ENCODE data around the gene TMEM167B.

TMEM167B gene

DNA sequence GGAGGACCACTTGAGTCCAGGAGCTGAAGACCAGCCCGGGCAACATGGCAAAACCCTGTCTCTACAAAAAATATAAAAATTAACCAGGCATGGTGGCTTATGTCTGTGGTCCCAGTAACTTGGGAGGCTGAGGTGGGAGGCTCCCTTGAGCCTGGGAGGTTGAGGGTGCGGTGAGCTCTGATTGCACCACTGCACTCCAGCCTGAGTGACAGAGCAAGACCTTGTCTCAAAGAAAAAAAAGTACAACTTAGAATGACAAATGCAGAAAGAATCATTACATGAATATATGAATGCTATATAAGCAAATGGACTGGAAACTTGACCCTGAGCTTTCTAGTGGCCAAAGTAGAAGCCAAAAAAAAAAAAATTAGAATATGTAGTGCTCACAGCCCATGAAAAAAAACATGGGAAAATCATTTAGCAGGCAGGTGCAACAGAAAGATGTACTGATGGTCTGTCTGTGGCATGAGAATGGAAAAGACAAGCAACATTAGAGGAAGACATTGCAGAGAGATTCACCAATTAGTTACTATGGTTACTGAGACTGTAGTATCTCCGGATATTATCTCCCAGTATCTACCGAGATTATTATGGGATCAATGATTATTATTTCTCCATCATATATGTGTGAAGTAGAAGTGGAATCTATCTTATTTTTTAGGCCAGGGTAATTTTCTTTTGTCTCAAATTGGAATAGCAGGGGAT, 42.6 kb downstream of the TMEM167B start:
- Histone ChIP-seq H3K36me3 (ENCODE audit: low read length) (no peaks in the 10 kb centered on the region), H3K9me3 (ENCODE audit: insufficient read depth, low read length) (no peaks in the 10 kb centered on the region), H3F3A (ENCODE audit: insufficient read depth) (no peaks in the 10 kb centered on the region), H2AFZ (ENCODE audit: low read depth, low read length, severe bottlenecking) (no peak overlapping the region), H3K27ac (ENCODE audit: low read depth, low read length) (no peak overlapping the region), H3K4me3 (ENCODE audit: insufficient read depth, low read length, poor library complexity, severe bottlenecking) (no peak overlapping the region), H3K4me2 (ENCODE audit: low read depth, low read length, poor library complexity, severe bottlenecking) (no peak overlapping the region), H3K27me3 (ENCODE audit: low read length) (no peaks in the 10 kb centered on the region), H3K9me2 (replicated peaks; ENCODE audit: insufficient read depth, low read length) (no peaks in the 10 kb centered on the region), H3K79me2 (ENCODE audit: insufficient read depth, low read length) (no peaks in the 10 kb centered on the region), H3K9ac (ENCODE audit: low read length) (no peak overlapping the region), H4K20me1 (ENCODE audit: low read depth, low read length) (no peaks in the 10 kb centered on the region)
- TF ChIP-seq EZH2phosphoT487 (conservative IDR thresholded peaks at IDR 0.05; ENCODE audit: low read length): no peak
- TF ChIP-seq, protein P1, sequence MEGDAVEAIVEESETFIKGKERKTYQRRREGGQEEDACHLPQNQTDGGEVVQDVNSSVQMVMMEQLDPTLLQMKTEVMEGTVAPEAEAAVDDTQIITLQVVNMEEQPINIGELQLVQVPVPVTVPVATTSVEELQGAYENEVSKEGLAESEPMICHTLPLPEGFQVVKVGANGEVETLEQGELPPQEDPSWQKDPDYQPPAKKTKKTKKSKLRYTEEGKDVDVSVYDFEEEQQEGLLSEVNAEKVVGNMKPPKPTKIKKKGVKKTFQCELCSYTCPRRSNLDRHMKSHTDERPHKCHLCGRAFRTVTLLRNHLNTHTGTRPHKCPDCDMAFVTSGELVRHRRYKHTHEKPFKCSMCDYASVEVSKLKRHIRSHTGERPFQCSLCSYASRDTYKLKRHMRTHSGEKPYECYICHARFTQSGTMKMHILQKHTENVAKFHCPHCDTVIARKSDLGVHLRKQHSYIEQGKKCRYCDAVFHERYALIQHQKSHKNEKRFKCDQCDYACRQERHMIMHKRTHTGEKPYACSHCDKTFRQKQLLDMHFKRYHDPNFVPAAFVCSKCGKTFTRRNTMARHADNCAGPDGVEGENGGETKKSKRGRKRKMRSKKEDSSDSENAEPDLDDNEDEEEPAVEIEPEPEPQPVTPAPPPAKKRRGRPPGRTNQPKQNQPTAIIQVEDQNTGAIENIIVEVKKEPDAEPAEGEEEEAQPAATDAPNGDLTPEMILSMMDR (IDR thresholded peaks at IDR 0.05; ENCODE audit: insufficient read depth, low read length, poor library complexity, severe bottlenecking): no peak

DNA sequence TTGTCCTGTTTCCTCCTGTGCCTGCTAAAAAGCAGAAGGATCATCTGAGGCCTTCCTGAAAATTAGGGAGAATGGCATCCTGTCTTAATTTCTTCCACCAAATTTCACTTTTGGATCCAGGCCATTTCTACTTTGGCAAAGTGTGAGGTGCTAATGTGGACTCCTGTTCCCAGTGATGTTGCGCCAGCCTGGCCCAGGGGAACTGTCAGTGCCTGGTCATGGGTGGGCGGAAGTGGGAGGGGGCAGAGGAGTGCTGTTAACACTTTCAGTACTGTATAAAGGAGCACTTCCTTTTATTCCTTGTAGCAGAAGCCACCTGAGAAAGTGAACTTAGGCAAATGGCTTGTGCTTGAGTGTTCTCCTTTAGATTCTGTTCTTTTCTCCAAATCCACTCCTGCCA, 43.3 kb downstream of the TMEM167B start:
- Histone ChIP-seq H3K4me2 (ENCODE audit: low read depth, low read length, poor library complexity, severe bottlenecking) (no peak overlapping the region), H3K9me2 (replicated peaks; ENCODE audit: insufficient read depth, low read length) (no peaks in the 10 kb centered on the region), H3F3A (ENCODE audit: insufficient read depth) (no peaks in the 10 kb centered on the region), H3K4me3 (ENCODE audit: insufficient read depth, low read length, poor library complexity, severe bottlenecking) (no peak overlapping the region), H3K9me3 (ENCODE audit: insufficient read depth, low read length) (no peaks in the 10 kb centered on the region), H4K20me1 (ENCODE audit: low read depth, low read length) (no peaks in the 10 kb centered on the region), H3K27ac (ENCODE audit: low read depth, low read length) (no peak overlapping the region), H3K9ac (ENCODE audit: low read length) (no peak overlapping the region), H3K27me3 (ENCODE audit: low read length) (no peaks in the 10 kb centered on the region), H2AFZ (ENCODE audit: low read depth, low read length, severe bottlenecking) (no peak overlapping the region), H3K36me3 (ENCODE audit: low read length) (no peaks in the 10 kb centered on the region), H3K79me2 (ENCODE audit: insufficient read depth, low read length) (no peaks in the 10 kb centered on the region)
- TF ChIP-seq EZH2phosphoT487 (conservative IDR thresholded peaks at IDR 0.05; ENCODE audit: low read length): no peak
- TF ChIP-seq, protein P1 (IDR thresholded peaks at IDR 0.05; ENCODE audit: insufficient read depth, low read length, poor library complexity, severe bottlenecking): no peak

DNA sequence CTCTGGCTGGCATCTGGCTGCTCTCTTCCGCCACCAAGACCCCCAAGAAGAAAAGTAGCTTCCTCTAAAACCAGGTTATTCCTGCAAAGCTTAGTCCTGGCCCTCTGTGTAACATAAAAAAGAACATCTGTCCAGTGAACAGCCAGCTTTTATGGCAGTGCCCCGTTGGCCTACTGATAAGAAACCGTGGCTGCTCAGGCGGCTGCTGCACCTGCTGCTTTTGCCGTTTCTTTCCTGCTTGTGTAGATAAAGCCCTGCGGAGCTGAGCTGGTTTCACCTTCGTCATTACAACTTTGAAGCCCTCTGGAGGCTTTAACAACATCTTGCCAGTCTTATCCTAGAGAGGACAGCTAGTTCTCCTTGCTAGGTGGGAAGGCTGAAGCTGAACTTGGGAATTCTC, 43.9 kb downstream of the TMEM167B start:
- no peaks in the 10 kb centered on the region for H4K20me1 ChIP-seq (ENCODE audit: low read depth, low read length)
- H3K27me3 ChIP-seq (ENCODE audit: low read length): no peaks in the 10 kb centered on the region
- H3K9ac ChIP-seq (ENCODE audit: low read length): no peak overlapping the region

More for the DNA sequence above, 43.9 kb downstream of the TMEM167B start:
- Histone ChIP-seq H3F3A (ENCODE audit: insufficient read depth) (no peaks in the 10 kb centered on the region), H3K4me2 (ENCODE audit: low read depth, low read length, poor library complexity, severe bottlenecking) (no peak overlapping the region), H3K27ac (ENCODE audit: low read depth, low read length) (no peak overlapping the region), H2AFZ (ENCODE audit: low read depth, low read length, severe bottlenecking) (no peak overlapping the region), H3K36me3 (ENCODE audit: low read length) (no peaks in the 10 kb centered on the region), H3K9me2 (replicated peaks; ENCODE audit: insufficient read depth, low read length) (no peaks in the 10 kb centered on the region), H3K79me2 (ENCODE audit: insufficient read depth, low read length) (no peaks in the 10 kb centered on the region), H3K9me3 (ENCODE audit: insufficient read depth, low read length) (no peaks in the 10 kb centered on the region), H3K4me3 (ENCODE audit: insufficient read depth, low read length, poor library complexity, severe bottlenecking) (no peak overlapping the region)
- no peak for TF ChIP-seq EZH2phosphoT487 (conservative IDR thresholded peaks at IDR 0.05; ENCODE audit: low read length)
- TF ChIP-seq, protein P1 (IDR thresholded peaks at IDR 0.05; ENCODE audit: insufficient read depth, low read length, poor library complexity, severe bottlenecking): no peak

Measured in SU-DHL-6 (cell line).